ENCODE data around the gene GRIK4.
"Not testable (repeated sequence)": the region's sequence is repeated elsewhere in the genome, so short reads cannot be mapped to it uniquely, and the experiment has no call there.

The GRIK4 gene

GRCh38 chr11:120751550-120751949, 240.0 kb downstream of the GRIK4 start:
- H3K27me3 ChIP-seq (ENCODE audit: control insufficient read depth, insufficient read depth, low read length) = no peaks in the 10 kb centered on the region
- H3K9me3 ChIP-seq (ENCODE audit: control insufficient read depth, low read depth, low read length) = no peaks in the 10 kb centered on the region
- H3K36me3 ChIP-seq (ENCODE audit: control insufficient read depth, low read depth, low read length) = no peaks in the 10 kb centered on the region
- no peak overlapping the region for H3K27ac ChIP-seq (ENCODE audit: low read length)
- H3K4me3 ChIP-seq (ENCODE audit: low read length) = no peak overlapping the region
- H3K9ac ChIP-seq (ENCODE audit: low read length) = no peak overlapping the region
- H3K4me1 ChIP-seq (ENCODE audit: control insufficient read depth, low read depth, low read length) = peaks cover 5% of the 10 kb centered on the region

GRCh38 chr11:120752668-120753067, 241.1 kb downstream of the GRIK4 start:
- Histone ChIP-seq H3K4me1 (ENCODE audit: control insufficient read depth, low read depth, low read length) (peaks cover 5% of the 10 kb centered on the region), H3K9me3 (ENCODE audit: control insufficient read depth, low read depth, low read length) (no peaks in the 10 kb centered on the region), H3K27me3 (ENCODE audit: control insufficient read depth, insufficient read depth, low read length) (no peaks in the 10 kb centered on the region)

GRCh38 chr11:120756931-120757330, 245.4 kb downstream of the GRIK4 start:
- Histone ChIP-seq H3K36me3 (ENCODE audit: control insufficient read depth, low read depth, low read length) (no peaks in the 10 kb centered on the region), H3K9ac (ENCODE audit: low read length) (no peak overlapping the region)

More at GRCh38 chr11:120752668-120753067, 241.1 kb downstream of the GRIK4 start:
- no peaks in the 10 kb centered on the region for H3K36me3 ChIP-seq (ENCODE audit: control insufficient read depth, low read depth, low read length)
- no peak overlapping the region for H3K27ac ChIP-seq (ENCODE audit: low read length)
- no peak overlapping the region for H3K4me3 ChIP-seq (ENCODE audit: low read length)
- no peak overlapping the region for H3K9ac ChIP-seq (ENCODE audit: low read length)

GRCh38 chr11:120759046-120759445, 247.5 kb downstream of the GRIK4 start:
- Histone ChIP-seq H3K4me1 (ENCODE audit: control insufficient read depth, low read depth, low read length) (peaks cover 7% of the 10 kb centered on the region), H3K9me3 (ENCODE audit: control insufficient read depth, low read depth, low read length) (no peaks in the 10 kb centered on the region), H3K4me3 (ENCODE audit: low read length) (no peak overlapping the region), H3K27ac (ENCODE audit: low read length) (no peak overlapping the region), H3K36me3 (ENCODE audit: control insufficient read depth, low read depth, low read length) (no peaks in the 10 kb centered on the region), H3K27me3 (ENCODE audit: control insufficient read depth, insufficient read depth, low read length) (no peaks in the 10 kb centered on the region), H3K9ac (ENCODE audit: low read length) (no peak overlapping the region)

More at GRCh38 chr11:120756931-120757330, 245.4 kb downstream of the GRIK4 start:
- peaks cover 7% of the 10 kb centered on the region for H3K4me1 ChIP-seq (ENCODE audit: control insufficient read depth, low read depth, low read length)
- H3K27ac ChIP-seq (ENCODE audit: low read length) = no peak overlapping the region
- no peaks in the 10 kb centered on the region for H3K27me3 ChIP-seq (ENCODE audit: control insufficient read depth, insufficient read depth, low read length)
- no peaks in the 10 kb centered on the region for H3K9me3 ChIP-seq (ENCODE audit: control insufficient read depth, low read depth, low read length)
- no peak overlapping the region for H3K4me3 ChIP-seq (ENCODE audit: low read length)

GRCh38 chr11:120765710-120766109, 254.2 kb downstream of the GRIK4 start:
- not testable (repeated sequence) for H3K4me3 ChIP-seq (ENCODE audit: low read length); H3K27me3 ChIP-seq (ENCODE audit: control insufficient read depth, insufficient read depth, low read length); H3K4me1 ChIP-seq (ENCODE audit: control insufficient read depth, low read depth, low read length); H3K36me3 ChIP-seq (ENCODE audit: control insufficient read depth, low read depth, low read length); H3K9ac ChIP-seq (ENCODE audit: low read length); H3K27ac ChIP-seq (ENCODE audit: low read length)
- peaks cover 15% of the 10 kb centered on the region for H3K9me3 ChIP-seq (ENCODE audit: control insufficient read depth, low read depth, low read length)

GRCh38 chr11:120766318-120766717, 254.8 kb downstream of the GRIK4 start:
- H3K36me3 ChIP-seq (ENCODE audit: control insufficient read depth, low read depth, low read length) = no peaks in the 10 kb centered on the region
- H3K27ac ChIP-seq (ENCODE audit: low read length) = no peak overlapping the region
- no peaks in the 10 kb centered on the region for H3K27me3 ChIP-seq (ENCODE audit: control insufficient read depth, insufficient read depth, low read length)
- peaks cover 15% of the 10 kb centered on the region for H3K9me3 ChIP-seq (ENCODE audit: control insufficient read depth, low read depth, low read length)
- no peak overlapping the region for H3K9ac ChIP-seq (ENCODE audit: low read length)
- peaks cover 3% of the 10 kb centered on the region for H3K4me1 ChIP-seq (ENCODE audit: control insufficient read depth, low read depth, low read length)
- H3K4me3 ChIP-seq (ENCODE audit: low read length) = no peak overlapping the region

- Histone ChIP-seq H3K9ac (ENCODE audit: low read length) (no peak overlapping the region), H3K36me3 (ENCODE audit: control insufficient read depth, low read depth, low read length) (no peaks in the 10 kb centered on the region), H3K27me3 (ENCODE audit: control insufficient read depth, insufficient read depth, low read length) (no peaks in the 10 kb centered on the region), H3K4me1 (ENCODE audit: control insufficient read depth, low read depth, low read length) (peaks cover 7% of the 10 kb centered on the region), H3K27ac (ENCODE audit: low read length) (no peak overlapping the region), H3K4me3 (ENCODE audit: low read length) (no peak overlapping the region), H3K9me3 (ENCODE audit: control insufficient read depth, low read depth, low read length) (peaks cover 15% of the 10 kb centered on the region)
These were observed 257.4 kb downstream of the GRIK4 start for GRCh38 chr11:120768949-120769348.

GRCh38 chr11:120769906-120770305, 258.4 kb downstream of the GRIK4 start:
- no peaks in the 10 kb centered on the region for H3K27me3 ChIP-seq (ENCODE audit: control insufficient read depth, insufficient read depth, low read length)
- H3K4me1 ChIP-seq (ENCODE audit: control insufficient read depth, low read depth, low read length) = peaks cover 7% of the 10 kb centered on the region
- H3K9me3 ChIP-seq (ENCODE audit: control insufficient read depth, low read depth, low read length) = peaks cover 15% of the 10 kb centered on the region
- H3K9ac ChIP-seq (ENCODE audit: low read length) = no peak overlapping the region
- no peak overlapping the region for H3K27ac ChIP-seq (ENCODE audit: low read length)
- H3K4me3 ChIP-seq (ENCODE audit: low read length) = no peak overlapping the region
- no peaks in the 10 kb centered on the region for H3K36me3 ChIP-seq (ENCODE audit: control insufficient read depth, low read depth, low read length)

GRCh38 chr11:120771551-120772060, 260.1 kb downstream of the GRIK4 start:
- H3K9ac ChIP-seq (ENCODE audit: low read length) = no peak overlapping the region
- H3K9me3 ChIP-seq (ENCODE audit: control insufficient read depth, low read depth, low read length) = peaks cover 15% of the 10 kb centered on the region
- H3K27ac ChIP-seq (ENCODE audit: low read length) = no peak overlapping the region
- H3K4me1 ChIP-seq (ENCODE audit: control insufficient read depth, low read depth, low read length) = peaks cover 19% of the 10 kb centered on the region
- no peak overlapping the region for H3K4me3 ChIP-seq (ENCODE audit: low read length)
- H3K36me3 ChIP-seq (ENCODE audit: control insufficient read depth, low read depth, low read length) = no peaks in the 10 kb centered on the region
- H3K27me3 ChIP-seq (ENCODE audit: control insufficient read depth, insufficient read depth, low read length) = no peaks in the 10 kb centered on the region

- no peaks in the 10 kb centered on the region for H3K27me3 ChIP-seq (ENCODE audit: control insufficient read depth, insufficient read depth, low read length)
- H3K4me1 ChIP-seq (ENCODE audit: control insufficient read depth, low read depth, low read length) = peaks cover 28% of the 10 kb centered on the region
- no peak overlapping the region for H3K9ac ChIP-seq (ENCODE audit: low read length)
- H3K36me3 ChIP-seq (ENCODE audit: control insufficient read depth, low read depth, low read length) = no peaks in the 10 kb centered on the region
- peaks cover 1% of the 10 kb centered on the region for H3K9me3 ChIP-seq (ENCODE audit: control insufficient read depth, low read depth, low read length)
- no peak overlapping the region for H3K4me3 ChIP-seq (ENCODE audit: low read length)
- no peak overlapping the region for H3K27ac ChIP-seq (ENCODE audit: low read length)
These were observed 262.0 kb downstream of the GRIK4 start for GRCh38 chr11:120773501-120774031.

- Histone ChIP-seq H3K27me3 (ENCODE audit: control insufficient read depth, insufficient read depth, low read length) (no peaks in the 10 kb centered on the region), H3K27ac (ENCODE audit: low read length) (no peak overlapping the region), H3K4me3 (ENCODE audit: low read length) (no peak overlapping the region), H3K9ac (ENCODE audit: low read length) (no peak overlapping the region), H3K4me1 (ENCODE audit: control insufficient read depth, low read depth, low read length) (peaks cover 32% of the 10 kb centered on the region), H3K9me3 (ENCODE audit: control insufficient read depth, low read depth, low read length) (no peaks in the 10 kb centered on the region), H3K36me3 (ENCODE audit: control insufficient read depth, low read depth, low read length) (no peaks in the 10 kb centered on the region)
These were observed 263.2 kb downstream of the GRIK4 start for GRCh38 chr11:120774591-120775386.
